ENCODE measurements around the gene TFPI2.

TFPI2 gene

DNA sequence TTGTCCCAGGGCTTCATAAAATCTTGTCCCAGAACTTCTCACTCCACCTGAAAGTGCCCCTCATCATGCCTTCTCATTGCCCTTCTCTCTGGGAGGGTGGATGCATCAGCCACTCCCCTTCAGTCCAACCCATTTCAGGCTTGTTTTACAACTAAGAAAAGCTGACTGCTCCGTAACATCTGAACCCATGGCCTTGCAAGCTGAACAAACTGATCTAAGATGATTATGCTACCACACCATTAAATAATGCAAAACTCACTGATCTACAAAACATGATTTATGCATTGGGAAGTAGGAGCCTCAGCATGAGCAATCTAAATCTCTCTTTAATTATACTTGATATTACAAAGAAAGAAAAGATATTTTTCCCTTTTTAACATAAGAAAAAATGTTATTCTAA, 34.8 kb downstream of the TFPI2 start:
- no peak for DNase-seq (ENCODE audit: low read depth)

DNA sequence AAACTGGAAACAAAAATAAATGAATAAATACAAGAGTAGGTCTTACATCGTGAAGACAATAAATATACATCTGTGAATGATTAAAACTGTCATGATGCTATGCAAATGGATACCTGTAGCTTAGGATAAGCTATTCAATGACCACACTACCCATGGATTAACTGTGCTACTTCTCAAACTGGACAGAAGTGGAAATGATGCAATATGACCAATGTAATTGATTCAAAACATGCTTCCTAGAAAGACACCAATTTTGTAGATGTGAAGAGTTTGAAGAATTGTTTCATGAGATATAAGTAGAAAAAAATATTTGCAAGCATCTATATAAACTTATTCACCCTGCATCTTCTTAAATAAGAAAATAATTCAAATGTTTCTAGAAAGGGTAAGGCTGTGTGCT, 36.1 kb downstream of the TFPI2 start:
- DNase-seq (ENCODE audit: low read depth), result no peak

DNA sequence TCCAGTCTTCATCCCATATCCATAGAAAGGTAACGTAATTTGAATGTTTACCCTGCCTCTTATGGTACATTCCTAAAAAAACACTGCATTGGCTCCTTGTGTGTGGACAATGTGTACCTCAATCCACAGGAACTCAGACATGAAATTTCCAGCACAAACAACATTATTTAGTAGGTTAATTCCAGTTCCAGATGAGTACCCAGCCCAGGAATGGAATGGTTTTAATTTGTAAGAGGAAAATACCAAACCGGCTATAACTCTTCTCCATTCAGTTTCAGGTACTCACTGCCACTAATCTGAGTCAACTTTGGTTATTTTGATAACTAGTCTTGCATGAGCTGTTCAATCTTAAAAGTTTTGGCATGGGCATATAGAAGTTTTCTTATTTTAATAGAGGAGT, 39.0 kb downstream of the TFPI2 start:
- DNase-seq (ENCODE audit: low read depth), result peak; percentile 42

DNA sequence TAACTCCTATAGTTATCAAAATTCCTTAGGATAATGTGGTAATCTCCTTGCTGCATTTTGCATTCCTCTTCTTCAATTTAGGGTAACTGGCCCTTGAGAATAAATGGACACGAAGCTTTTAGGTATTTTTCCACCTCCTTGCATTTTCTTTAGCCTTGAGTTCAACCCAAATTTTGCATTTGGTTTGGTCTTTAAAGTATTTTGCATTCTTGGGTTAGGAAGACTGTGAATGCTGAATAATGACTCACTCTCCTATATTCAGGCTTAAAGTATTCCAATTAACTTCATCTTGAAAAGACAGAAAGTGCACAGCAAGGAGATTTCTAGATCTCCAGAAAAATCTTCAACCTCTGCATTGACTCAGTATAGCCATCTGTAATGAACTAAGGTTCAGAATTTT, 47.3 kb downstream of the TFPI2 start:
- DNase-seq (ENCODE audit: low read depth), result no peak

DNA sequence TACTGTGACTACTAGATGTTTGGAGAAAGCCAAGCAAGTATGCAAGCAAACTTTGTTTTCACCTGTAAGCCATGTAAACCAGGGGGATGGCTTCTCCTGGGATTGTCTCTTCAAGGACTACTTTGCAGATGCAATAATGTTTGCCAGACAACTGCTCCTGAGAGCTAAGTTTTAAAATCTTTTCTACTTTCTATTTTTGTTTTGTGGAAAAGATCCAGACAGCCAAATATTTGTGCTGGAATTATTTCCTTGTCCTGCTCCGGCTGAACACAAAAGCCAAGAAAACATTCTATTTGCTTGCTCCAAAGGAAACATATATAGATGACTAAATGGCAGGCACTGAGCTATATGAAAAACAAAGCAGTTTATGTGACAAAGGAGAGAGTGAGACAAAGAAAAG, 51.6 kb downstream of the TFPI2 start:
- no peak for DNase-seq (ENCODE audit: low read depth)

DNA sequence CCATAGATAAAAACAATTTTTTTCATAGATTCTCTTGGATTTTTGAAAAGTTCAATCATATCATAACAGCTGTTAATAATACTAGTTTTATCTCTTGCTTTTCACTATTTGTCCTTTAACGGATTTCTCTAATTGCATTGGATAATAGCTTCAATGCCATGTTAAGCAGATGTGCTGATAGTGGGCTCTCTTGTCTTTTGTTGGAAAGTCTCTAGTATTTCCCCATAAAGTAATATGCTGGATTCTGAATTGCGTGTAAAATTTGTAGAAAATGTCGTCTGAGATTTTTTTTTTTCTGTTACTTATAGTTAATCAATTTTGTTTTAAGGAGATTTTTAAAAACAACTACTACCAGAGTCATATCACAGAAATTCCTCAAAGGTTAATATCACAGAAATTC, 53.3 kb downstream of the TFPI2 start:
- DNase-seq (ENCODE audit: low read depth), result no peak

DNA sequence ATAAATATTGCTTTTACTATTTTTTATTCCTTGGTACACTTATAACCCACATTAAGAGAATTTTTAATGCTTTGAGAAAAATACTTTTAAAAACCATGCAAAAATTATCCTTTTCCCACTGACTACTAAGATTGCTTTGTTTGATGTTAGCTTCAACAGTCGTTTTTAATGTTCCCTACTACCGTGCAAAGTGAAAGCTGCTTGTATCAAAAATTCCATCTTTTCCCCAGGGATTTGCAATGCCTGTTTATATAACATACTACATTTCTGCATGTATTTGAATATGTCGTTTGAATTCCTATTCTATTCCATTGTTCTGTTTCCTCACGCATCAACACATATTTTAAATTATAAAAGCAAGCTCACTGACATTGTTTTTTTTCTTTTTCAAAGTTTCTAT, 54.4 kb downstream of the TFPI2 start:
- no peak for DNase-seq (ENCODE audit: low read depth)

DNA sequence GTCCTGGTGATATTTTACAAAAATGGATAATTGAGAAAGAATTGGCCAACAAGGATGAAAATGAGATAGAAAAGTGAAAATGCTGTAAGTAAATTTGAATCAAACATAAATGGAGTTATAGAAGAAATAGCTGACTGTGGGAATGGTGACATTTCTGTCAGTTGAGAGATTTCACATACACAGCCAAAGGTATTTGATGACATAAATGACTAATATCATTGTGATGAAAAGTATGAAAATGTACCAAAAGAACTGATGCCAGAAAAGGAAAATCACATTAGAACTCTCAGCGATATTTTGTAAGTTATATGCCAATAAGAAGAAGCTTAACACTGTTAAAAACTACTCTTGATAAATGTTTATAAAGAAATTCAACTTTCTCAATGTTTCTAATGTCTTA, 54.9 kb downstream of the TFPI2 start:
- no peak for DNase-seq (ENCODE audit: low read depth)
